Endothelial cell of umbilical vein (primary cell): ENCODE results near the gene RAX. TPM values are rescaled to one million over a fixed set of nuclear protein-coding genes. Genes with fewer than 3 reads are reported as not detected.

ENCODE experiments used
- BruUV-seq: library from RNA; stranded (reverse); fragments of 400-500 nt; replicated peaks from 2 replicates; lab custom pipeline; 2021; lab: Mats Ljungman, UMichigan
- CTCF ChIA-PET: fragments of 300-600, 350-600 bp; sonication (Branson Sonifier 250); formaldehyde crosslinking; loops from one replicate; lab custom pipeline; 2021; ENCODE audit warnings: antibody characterized with exemption, inconsistent platforms; lab: Charles Lee
- POLR2A ChIA-PET: fragments of 300-600, 350-600 bp; sonication (Branson Sonifier 250); formaldehyde crosslinking; loops from one replicate; lab custom pipeline; 2021; ENCODE audit warnings: antibody characterized with exemption, inconsistent platforms; lab: Charles Lee
- DNase-seq: peaks from one replicate; pipeline ENCODE4 v3.0.0-alpha.2; 2011; ENCODE audit warnings: low read depth, low spot score
- FAIRE-seq: peaks from 2 replicates; lab custom pipeline; 2011; peaks lifted over from hg19 to GRCh38; lab: Jason Lieb, UNC
- H2AFZ ChIP-seq: 2 replicates; pipeline ENCODE4 v1.6.0; 2012; ENCODE audit warnings: low read depth, low read length, control low read depth, inconsistent platforms
- H3K27ac ChIP-seq: 2 replicates; pipeline ENCODE4 v1.5.1; 2011; ENCODE audit warnings: low read depth, mild to moderate bottlenecking, control low read depth, low read length, moderate library complexity; ENCODE audit not compliant: insufficient read depth
- H3K27me3 ChIP-seq, 2 experiments: 2 replicates each; pipeline versions ENCODE4 v1.6.0 to v1.6.1; 2011; ENCODE audit warnings: low read length in 2 of 2, mixed read lengths in 1 of 2; ENCODE audit not compliant: control insufficient read depth in 2 of 2, insufficient read depth in 2 of 2
- H3K36me3 ChIP-seq, 2 experiments: 2 replicates in 1 of 2; 3 replicates in 1 of 2; pipeline ENCODE4 v1.5.1; 2011; ENCODE audit warnings: low read length in 2 of 2, mild to moderate bottlenecking in 1 of 2, moderate library complexity in 1 of 2; ENCODE audit not compliant: control insufficient read depth in 2 of 2, insufficient read depth in 2 of 2; ENCODE audit errors: extremely low read depth in 1 of 2
- H3K4me1 ChIP-seq: 3 replicates; pipeline ENCODE4 v1.5.1; 2011; ENCODE audit warnings: mild to moderate bottlenecking, low read length; ENCODE audit not compliant: control insufficient read depth, insufficient read depth; ENCODE audit errors: extremely low read depth
- H3K4me2 ChIP-seq: 2 replicates; pipeline ENCODE4 v1.6.1; 2011; ENCODE audit warnings: low read length, control low read depth, mixed read lengths; ENCODE audit not compliant: insufficient read depth
- H3K4me3 ChIP-seq, 3 experiments: fragments of 200-600 bp in 1 of 3; sonication (generic), shearing (Covaris generic) in 1 of 3; replicated peaks in 1 of 3; 2 replicates each; pipeline ENCODE4 v1.5.1; 2011 to 2016; ENCODE audit warnings: control low read depth in 3 of 3, low read length in 3 of 3, mild to moderate bottlenecking in 2 of 3, inconsistent platforms in 1 of 3, low read depth in 1 of 3, moderate library complexity in 1 of 3; ENCODE audit not compliant: insufficient read depth in 1 of 3
- H3K79me2 ChIP-seq: 2 replicates; pipeline ENCODE4 v1.6.0; 2012; ENCODE audit warnings: low read length, inconsistent platforms; ENCODE audit not compliant: control insufficient read depth, insufficient read depth
- H3K9ac ChIP-seq: replicated peaks from 2 replicates; pipeline ENCODE3; 2011; ENCODE audit warnings: low read length, control low read depth; ENCODE audit not compliant: insufficient read depth; ENCODE audit errors: extremely low read depth
- H3K9me1 ChIP-seq: replicated peaks from 3 replicates; pipeline ENCODE4 v1.6.0; 2011; ENCODE audit warnings: mild to moderate bottlenecking, low read length; ENCODE audit not compliant: control insufficient read depth, insufficient read depth; ENCODE audit errors: extremely low read depth
- H3K9me3 ChIP-seq: replicated peaks from 2 replicates; pipeline ENCODE4 v1.5.1; 2012; ENCODE audit warnings: low read length, inconsistent platforms; ENCODE audit not compliant: control insufficient read depth, insufficient read depth
- H4K20me1 ChIP-seq: replicated peaks from 2 replicates; pipeline ENCODE3; 2011; ENCODE audit warnings: mild to moderate bottlenecking, low read length; ENCODE audit not compliant: control insufficient read depth, insufficient read depth; ENCODE audit errors: extremely low read depth
- EZH2 ChIP-seq: IDR thresholded peaks from 2 replicates; pipeline ENCODE4 v1.6.1; 2012; ENCODE audit warnings: borderline replicate concordance, low read depth, mild to moderate bottlenecking, moderate library complexity, low read length, inconsistent platforms; ENCODE audit not compliant: severe bottlenecking
- FOS ChIP-seq: IDR thresholded peaks from 2 replicates; pipeline ENCODE4 v1.6.1; 2011; ENCODE audit warnings: mild to moderate bottlenecking, low read length, moderate library complexity, borderline replicate concordance; ENCODE audit not compliant: insufficient read depth
- GATA2 ChIP-seq: IDR thresholded peaks from 2 replicates; pipeline ENCODE4 v1.7.0; 2011; ENCODE audit warnings: low read depth, mild to moderate bottlenecking, moderate library complexity, mixed read lengths, low read length; ENCODE audit not compliant: insufficient read length, insufficient read depth
- JUN ChIP-seq: IDR thresholded peaks from 2 replicates; pipeline ENCODE4 v1.6.1; 2011; ENCODE audit warnings: borderline replicate concordance, low read depth; ENCODE audit not compliant: insufficient read length, insufficient read depth
- MYC ChIP-seq: IDR thresholded peaks from one replicate; pipeline ENCODE4 v1.6.1; 2011; ENCODE audit warnings: mild to moderate bottlenecking, low read depth, low read length
- POLR2A ChIP-seq: IDR thresholded peaks from 2 replicates; pipeline ENCODE4 v1.6.1; 2012; ENCODE audit warnings: low read depth, mild to moderate bottlenecking, control low read depth, low read length
- POLR2AphosphoS5 ChIP-seq: IDR thresholded peaks from 2 replicates; pipeline ENCODE4 v1.6.1; 2012; ENCODE audit warnings: low read depth, mild to moderate bottlenecking, control low read depth, low read length, moderate library complexity; ENCODE audit not compliant: insufficient read depth
- dilution Hi-C: fragments of 300-500 bp; cut with MboI; formaldehyde crosslinking; loops from one replicate; pipeline ENCODE4 v1.15.0; 2019; ENCODE audit warnings: low sequenced_read_pairs; ENCODE audit not compliant: extremely low pct_ligation_motif_present
- intact Hi-C: fragments of 100-400 bp; cut with micrococcal nuclease; formaldehyde crosslinking; loops from one replicate; pipeline ENCODE4 v1.10.0; 2022
- polyA plus RNA-seq, 4 experiments: library from polyadenylated mRNA; depleted of rRNA in 3 of 4; stranded (reverse) in 3 of 4; unstranded in 1 of 4; fragments of >200 nt; gene quantifications; 2 replicates each; pipeline versions ENCODE4 v1.2.1 to v1.2.3, GENCODE V29; 2011 to 2012; ENCODE audit warnings: missing spikeins in 1 of 4
- total RNA-seq: library from RNA; stranded (reverse); gene quantifications from 2 replicates; pipeline ENCODE4 v1.2.3, GENCODE V29; 2021
- TF ChIP-seq, protein P1 (sequence below), 2 donors: IDR thresholded peaks; 1 replicate in 1 of 2; 2 replicates in 1 of 2; pipeline ENCODE4 v1.5.1; 2011; ENCODE audit warnings: low read length in 2 of 2, mild to moderate bottlenecking in 2 of 2, moderate library complexity in 2 of 2, control low read depth in 1 of 2, inconsistent platforms in 1 of 2, low read depth in 1 of 2; ENCODE audit not compliant: insufficient read depth in 1 of 2; ENCODE audit errors: extremely low read depth in 1 of 2
- TF ChIP-seq, protein P2 (sequence below): IDR thresholded peaks from 2 replicates; pipeline ENCODE4 v1.6.1; 2011; ENCODE audit not compliant: insufficient read depth, insufficient read length

RAX gene
- total and polyA plus RNA-seq, 2 donors (not counting 3 experiments of a cell fraction or from before 2014, with no cell fraction given) = not detected

DNA sequence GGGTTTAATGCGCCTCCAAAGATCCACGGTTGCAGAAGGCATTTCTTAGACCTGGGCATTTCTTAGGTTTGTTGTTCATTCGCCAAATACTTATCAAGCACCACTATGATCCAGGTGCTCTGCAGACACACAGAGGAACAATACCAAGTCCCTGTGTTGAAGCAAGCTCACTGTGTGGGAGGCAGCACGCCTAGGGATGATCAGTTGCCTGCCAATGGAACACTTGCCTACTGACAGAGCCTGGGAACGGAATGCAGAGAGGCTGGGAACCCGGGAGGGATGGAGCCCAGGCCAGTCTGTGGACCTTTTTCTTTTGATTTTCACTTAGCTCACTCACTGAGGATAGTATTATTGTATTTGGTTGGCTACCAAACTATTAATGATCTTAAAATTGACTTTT is 55.2 kb downstream of the RAX start:
- no peaks in the 10 kb centered on the region for H3K4me1 ChIP-seq
- ChIA-PET CTCF (no interaction called here), POLR2A (no interaction called here)
- DNase-seq (no peak), FAIRE-seq (no peak)
- H3K4me2 ChIP-seq = no peak overlapping the region
- no peak overlapping the region for H3K9ac ChIP-seq
- peaks cover 26 to 45% of the 10 kb centered on the region in 2 experiments for H3K27me3 ChIP-seq
- no peaks in the 10 kb centered on the region for H3K36me3 ChIP-seq
- no peak overlapping the region for H3K27ac ChIP-seq
- H3K9me3 ChIP-seq = no peaks in the 10 kb centered on the region
- dilution Hi-C loops (no loop called here), intact Hi-C loops (no loop called here)
- no peak overlapping the region for H3K4me3 ChIP-seq
- no peaks in the 10 kb centered on the region for H4K20me1 ChIP-seq
- BruUV-seq = no TSS peak
- H3K79me2 ChIP-seq = no peaks in the 10 kb centered on the region
- TF ChIP-seq, protein P1, sequence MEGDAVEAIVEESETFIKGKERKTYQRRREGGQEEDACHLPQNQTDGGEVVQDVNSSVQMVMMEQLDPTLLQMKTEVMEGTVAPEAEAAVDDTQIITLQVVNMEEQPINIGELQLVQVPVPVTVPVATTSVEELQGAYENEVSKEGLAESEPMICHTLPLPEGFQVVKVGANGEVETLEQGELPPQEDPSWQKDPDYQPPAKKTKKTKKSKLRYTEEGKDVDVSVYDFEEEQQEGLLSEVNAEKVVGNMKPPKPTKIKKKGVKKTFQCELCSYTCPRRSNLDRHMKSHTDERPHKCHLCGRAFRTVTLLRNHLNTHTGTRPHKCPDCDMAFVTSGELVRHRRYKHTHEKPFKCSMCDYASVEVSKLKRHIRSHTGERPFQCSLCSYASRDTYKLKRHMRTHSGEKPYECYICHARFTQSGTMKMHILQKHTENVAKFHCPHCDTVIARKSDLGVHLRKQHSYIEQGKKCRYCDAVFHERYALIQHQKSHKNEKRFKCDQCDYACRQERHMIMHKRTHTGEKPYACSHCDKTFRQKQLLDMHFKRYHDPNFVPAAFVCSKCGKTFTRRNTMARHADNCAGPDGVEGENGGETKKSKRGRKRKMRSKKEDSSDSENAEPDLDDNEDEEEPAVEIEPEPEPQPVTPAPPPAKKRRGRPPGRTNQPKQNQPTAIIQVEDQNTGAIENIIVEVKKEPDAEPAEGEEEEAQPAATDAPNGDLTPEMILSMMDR (IDR thresholded peaks at IDR 0.05; ENCODE audit: extremely low read depth in 1 of 2, insufficient read depth in 1 of 2, low read depth in 1 of 2, low read length in 2 of 2) = no peak
- TF ChIP-seq JUN = no peak
- TF ChIP-seq FOS = no peak
- no peak for TF ChIP-seq GATA2
- no peak for TF ChIP-seq POLR2AphosphoS5
- TF ChIP-seq, protein P2, sequence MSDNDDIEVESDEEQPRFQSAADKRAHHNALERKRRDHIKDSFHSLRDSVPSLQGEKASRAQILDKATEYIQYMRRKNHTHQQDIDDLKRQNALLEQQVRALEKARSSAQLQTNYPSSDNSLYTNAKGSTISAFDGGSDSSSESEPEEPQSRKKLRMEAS = no peak
- no peak for TF ChIP-seq EZH2
- TF ChIP-seq MYC = no peak
- no peak for TF ChIP-seq POLR2A
- H3K9me1 ChIP-seq = no peaks in the 10 kb centered on the region
- H2AFZ ChIP-seq = no peak overlapping the region

Other genes with a start within 250 kb of the RAX start
- 29.8 and 36.8 TPM in 2 replicates for gene SEC11C, start 133.6 kb downstream of the RAX start, total RNA-seq
- gene SEC11C, start 133.6 kb downstream of the RAX start, polyA plus RNA-seq = 16.3 and 20.0 TPM in 2 replicates
- not detected in 2 replicates for gene GRP, start 53.3 kb downstream of the RAX start, total RNA-seq
- gene GRP, start 53.3 kb downstream of the RAX start, polyA plus RNA-seq = not detected in 2 replicates
- gene CPLX4, start 45.2 kb upstream of the RAX start, total RNA-seq = not detected in 2 replicates
- not detected in 2 replicates for gene CPLX4, start 45.2 kb upstream of the RAX start, polyA plus RNA-seq
- gene LMAN1, start 85.8 kb upstream of the RAX start, total RNA-seq = 92.5 and 98.3 TPM in 2 replicates
- 32.4 and 43.8 TPM in 2 replicates for gene LMAN1, start 85.8 kb upstream of the RAX start, polyA plus RNA-seq